ENCODE measurements around the gene FAAP100. TPM values are rescaled to one million over a fixed set of nuclear protein-coding genes. Genes with fewer than 3 reads are reported as not detected.

Gene FAAP100
- total RNA-seq, 2 donors from 2014 or later = 27.8 to 50.4 TPM

DNA sequence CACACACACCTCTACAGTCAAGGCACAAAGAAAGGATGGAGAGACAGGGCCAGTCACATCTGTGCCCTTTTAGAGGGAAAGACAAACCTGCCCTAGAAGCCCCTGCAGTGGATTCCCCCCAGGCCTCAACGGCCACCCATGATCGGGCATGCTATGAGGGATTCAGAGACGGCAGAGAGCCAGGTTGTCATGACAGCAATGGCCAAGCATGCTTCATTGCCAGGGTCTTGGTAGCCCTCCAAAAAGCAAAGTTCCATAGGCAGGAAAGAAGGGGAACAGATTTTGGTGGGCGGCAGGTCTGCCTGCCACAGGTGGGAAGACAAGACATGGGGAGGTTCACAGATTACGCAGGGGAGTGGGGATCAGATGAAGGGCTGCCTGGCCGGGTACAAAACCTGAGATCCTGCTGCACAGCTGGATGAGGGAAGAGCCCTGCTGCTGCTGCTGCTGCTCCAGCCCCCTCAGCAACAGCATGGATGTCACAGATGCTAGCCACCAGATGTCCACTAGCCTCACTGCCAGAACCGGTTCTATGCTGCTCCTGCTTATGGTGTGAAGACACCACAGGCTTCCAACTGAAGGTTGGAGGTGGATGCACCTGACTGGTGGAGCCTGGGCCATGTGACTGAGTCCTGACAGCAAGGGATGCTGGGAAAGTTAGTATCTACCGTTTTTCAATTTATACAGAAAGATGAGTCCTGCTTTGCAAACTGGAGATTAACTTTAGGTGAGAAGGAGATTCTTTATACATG, 57.4 kb downstream of the FAAP100 start:
- intact Hi-C loops (cut with DNase I) = no loop called here
- Histone ChIP-seq H3K4me3 (no peak overlapping the region), H3K27ac (no peak overlapping the region), H3K4me1 (no peaks in the 10 kb centered on the region), H3K36me3 (replicated peaks in 1 of 2; ENCODE audit: insufficient read depth in 1 of 2, low read depth in 2 of 2) (no peaks in the 10 kb centered on the region), H3K9me3 (no peaks in the 10 kb centered on the region), H3K27me3 (no peaks in the 10 kb centered on the region)
- ATAC-seq = peak; percentile 27
- peak in 1 of 4 donors; percentile 43 for DNase-seq
- TF ChIP-seq POLR2A (IDR thresholded peaks at IDR 0.05) = no peak
- 48 to 61% methylated on average over 6 to 7 of the region's 8 CpGs for WGBS, 2 donors

DNA sequence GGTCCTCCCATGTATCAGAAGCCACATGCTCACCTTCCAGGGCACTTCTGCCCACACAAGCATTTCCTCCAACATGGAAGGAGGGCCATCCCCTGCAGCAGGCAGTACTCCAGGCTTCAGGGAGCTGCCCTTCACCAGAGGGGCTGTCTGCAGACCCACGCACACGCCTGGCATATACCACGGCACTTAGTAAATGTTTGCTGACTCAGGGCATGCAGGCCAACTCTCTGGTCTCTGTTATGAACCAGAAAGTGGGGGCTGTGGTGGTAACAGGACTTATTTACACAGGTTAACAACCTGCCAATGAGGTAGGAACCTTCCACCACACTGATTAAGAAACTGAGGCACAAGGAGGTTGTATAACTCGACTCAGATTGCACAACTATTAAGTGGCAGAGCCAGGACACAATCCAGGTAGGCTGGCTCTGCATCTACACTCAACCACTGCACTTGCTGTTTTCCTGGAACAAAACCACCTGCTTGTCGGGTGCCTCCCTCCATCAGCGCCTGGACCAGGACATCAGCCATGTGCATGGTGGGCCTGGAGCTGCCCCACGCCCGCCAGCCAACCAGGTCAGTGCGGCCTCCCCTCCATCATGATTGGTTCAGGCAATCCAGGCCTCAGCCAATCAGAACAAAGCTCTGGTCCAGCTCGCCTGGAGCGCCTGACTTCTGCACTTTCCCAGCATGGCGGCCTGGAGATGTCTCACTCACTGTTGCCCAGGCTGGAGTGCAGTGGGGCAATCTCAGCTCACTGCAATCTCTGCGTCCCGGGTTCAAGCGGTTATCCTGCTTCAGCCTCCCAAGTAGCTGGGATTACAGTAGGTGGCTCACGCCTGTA, 58.7 kb downstream of the FAAP100 start:
- no peaks in the 10 kb centered on the region for H3K9me3 ChIP-seq
- H3K27me3 ChIP-seq = no peaks in the 10 kb centered on the region
- H3K4me3 ChIP-seq = no peak overlapping the region
- WGBS, 2 donors = 85 to 90% methylated on average over 10 to 16 of the region's 16 CpGs
- no peak for ATAC-seq
- H3K27ac ChIP-seq = no peak overlapping the region
- no peak for DNase-seq
- intact Hi-C loops (cut with DNase I) = no loop called here
- peaks cover 4% of the 10 kb centered on the region for H3K4me1 ChIP-seq
- TF ChIP-seq, protein P1, sequence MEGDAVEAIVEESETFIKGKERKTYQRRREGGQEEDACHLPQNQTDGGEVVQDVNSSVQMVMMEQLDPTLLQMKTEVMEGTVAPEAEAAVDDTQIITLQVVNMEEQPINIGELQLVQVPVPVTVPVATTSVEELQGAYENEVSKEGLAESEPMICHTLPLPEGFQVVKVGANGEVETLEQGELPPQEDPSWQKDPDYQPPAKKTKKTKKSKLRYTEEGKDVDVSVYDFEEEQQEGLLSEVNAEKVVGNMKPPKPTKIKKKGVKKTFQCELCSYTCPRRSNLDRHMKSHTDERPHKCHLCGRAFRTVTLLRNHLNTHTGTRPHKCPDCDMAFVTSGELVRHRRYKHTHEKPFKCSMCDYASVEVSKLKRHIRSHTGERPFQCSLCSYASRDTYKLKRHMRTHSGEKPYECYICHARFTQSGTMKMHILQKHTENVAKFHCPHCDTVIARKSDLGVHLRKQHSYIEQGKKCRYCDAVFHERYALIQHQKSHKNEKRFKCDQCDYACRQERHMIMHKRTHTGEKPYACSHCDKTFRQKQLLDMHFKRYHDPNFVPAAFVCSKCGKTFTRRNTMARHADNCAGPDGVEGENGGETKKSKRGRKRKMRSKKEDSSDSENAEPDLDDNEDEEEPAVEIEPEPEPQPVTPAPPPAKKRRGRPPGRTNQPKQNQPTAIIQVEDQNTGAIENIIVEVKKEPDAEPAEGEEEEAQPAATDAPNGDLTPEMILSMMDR (IDR thresholded peaks at IDR 0.05) = no peak
- no peak for TF ChIP-seq POLR2A (IDR thresholded peaks at IDR 0.05)
- no peaks in the 10 kb centered on the region for H3K36me3 ChIP-seq (replicated peaks in 1 of 2; ENCODE audit: insufficient read depth in 1 of 2, low read depth in 2 of 2)

DNA sequence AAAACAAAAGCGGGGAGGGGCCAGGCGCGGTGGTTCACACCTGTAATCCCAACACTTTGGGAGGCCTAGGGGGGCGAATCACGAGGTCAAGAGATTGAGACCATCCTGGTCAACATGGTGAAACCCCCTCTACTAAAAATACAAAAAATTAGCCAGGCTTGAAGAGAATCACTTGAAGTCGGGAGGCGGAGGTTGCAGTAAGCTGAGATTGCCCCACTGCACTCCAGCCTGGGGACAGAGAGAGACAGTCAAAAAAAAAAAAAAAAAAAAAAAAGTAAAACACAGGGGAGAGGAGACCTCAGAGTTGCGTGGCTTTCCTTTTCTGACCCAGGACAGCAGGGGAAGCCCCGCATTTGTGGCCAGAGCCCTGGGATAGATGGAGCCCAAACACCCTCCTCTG, 59.4 kb downstream of the FAAP100 start:
- Histone ChIP-seq H3K27ac (no peak overlapping the region), H3K4me1 (peaks cover 9% of the 10 kb centered on the region), H3K36me3 (replicated peaks in 1 of 2; ENCODE audit: insufficient read depth in 1 of 2, low read depth in 2 of 2) (no peaks in the 10 kb centered on the region), H3K27me3 (no peaks in the 10 kb centered on the region), H3K9me3 (no peaks in the 10 kb centered on the region), H3K4me3 (no peak overlapping the region)
- intact Hi-C loops (cut with DNase I) = no loop called here
- DNase-seq (no peak), ATAC-seq (no peak)
- 89 to 93% methylated on average over 9 of the region's 9 CpGs for WGBS, 2 donors
- TF ChIP-seq, protein P1 (IDR thresholded peaks at IDR 0.05) = no peak
- TF ChIP-seq POLR2A (IDR thresholded peaks at IDR 0.05) = no peak

DNA sequence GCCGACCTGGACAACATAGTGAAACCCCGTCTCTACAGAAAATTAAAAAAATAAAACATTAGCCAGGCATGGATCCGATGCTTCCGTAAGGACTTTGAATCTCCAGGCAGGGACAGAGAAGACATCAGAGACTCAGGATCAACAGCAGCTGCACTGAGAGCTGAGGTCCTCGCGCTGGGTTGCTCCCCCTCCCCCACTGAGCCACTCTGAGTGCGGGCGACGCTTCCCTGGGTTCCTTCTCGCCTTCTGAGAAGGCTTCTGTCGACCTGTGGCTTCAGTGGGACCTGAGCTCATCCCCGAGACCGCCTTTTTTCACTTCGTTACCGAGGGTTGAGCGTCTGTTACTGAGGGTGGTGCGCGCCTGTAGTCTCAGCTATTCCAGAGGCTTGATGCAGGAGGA, 60.0 kb downstream of the FAAP100 start:
- ATAC-seq (no peak), DNase-seq (no peak)
- H3K36me3 ChIP-seq (replicated peaks in 1 of 2; ENCODE audit: insufficient read depth in 1 of 2, low read depth in 2 of 2) = no peaks in the 10 kb centered on the region
- H3K9me3 ChIP-seq = no peaks in the 10 kb centered on the region
- H3K27me3 ChIP-seq = no peaks in the 10 kb centered on the region
- no peak overlapping the region for H3K27ac ChIP-seq
- TF ChIP-seq, protein P1 (IDR thresholded peaks at IDR 0.05) = no peak
- TF ChIP-seq POLR2A (IDR thresholded peaks at IDR 0.05) = no peak
- intact Hi-C loops (cut with DNase I) = no loop called here
- H3K4me1 ChIP-seq = peaks cover 14% of the 10 kb centered on the region
- no peak overlapping the region for H3K4me3 ChIP-seq
- WGBS, 2 donors = 68 to 79% methylated on average over 13 to 18 of the region's 18 CpGs

DNA sequence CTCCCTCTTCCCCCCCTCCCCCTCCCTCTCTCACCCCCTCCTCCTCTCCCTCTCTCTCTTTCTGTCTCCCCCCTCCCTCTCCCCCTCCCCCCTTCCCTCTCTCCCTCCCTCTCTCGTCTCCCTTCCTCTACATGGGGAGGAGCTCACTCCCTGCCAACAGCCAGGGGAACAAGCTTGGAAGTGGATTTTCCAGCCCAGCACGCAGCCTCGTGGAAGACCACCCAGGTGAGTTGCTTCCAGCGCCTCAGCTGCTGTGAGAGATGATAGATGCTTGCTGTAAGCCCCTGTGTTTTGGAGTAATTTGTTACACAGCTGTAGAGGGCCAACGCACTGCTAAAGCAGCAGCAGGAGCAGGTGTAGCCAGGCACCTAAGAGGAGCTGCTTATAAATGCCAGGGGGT, 60.4 kb downstream of the FAAP100 start:
- Histone ChIP-seq H3K36me3 (replicated peaks in 1 of 2; ENCODE audit: insufficient read depth in 1 of 2, low read depth in 2 of 2) (no peaks in the 10 kb centered on the region), H3K4me1 (peaks cover 14% of the 10 kb centered on the region), H3K4me3 (no peak overlapping the region), H3K27me3 (no peaks in the 10 kb centered on the region), H3K27ac (no peak overlapping the region), H3K9me3 (no peaks in the 10 kb centered on the region)
- 30 to 33% methylated on average over 2 to 4 of the region's 5 CpGs for WGBS, 2 donors
- no peak for DNase-seq
- intact Hi-C loops (cut with DNase I) = no loop called here
- TF ChIP-seq, protein P1 (IDR thresholded peaks at IDR 0.05) = no peak
- TF ChIP-seq POLR2A (IDR thresholded peaks at IDR 0.05) = no peak
- ATAC-seq = no peak

All from body of pancreas (tissue), 4 donors.